Epidermal melanocyte (primary cell): ENCODE data around the gene GPR146.

Source experiments
- DNase-seq: peaks from one replicate; pipeline ENCODE4 v3.0.0; 2011; ENCODE audit warnings: low spot score; ENCODE audit not compliant: insufficient read length

The GPR146 gene

GRCh38 chr7:1056785-1057410 lies 12.6 kb downstream of the GPR146 start:
- no peak for DNase-seq

GRCh38 chr7:1057416-1058291 lies 13.3 kb downstream of the GPR146 start:
- DNase-seq: no peak

- no peak for DNase-seq
Measured at GRCh38 chr7:1058311-1058710, 14.0 kb downstream of the GPR146 start.

GRCh38 chr7:1058821-1059199 lies 14.5 kb downstream of the GPR146 start:
- DNase-seq: peak; percentile 77

GRCh38 chr7:1059200-1060091 lies 15.1 kb downstream of the GPR146 start:
- DNase-seq: no peak

DNA sequence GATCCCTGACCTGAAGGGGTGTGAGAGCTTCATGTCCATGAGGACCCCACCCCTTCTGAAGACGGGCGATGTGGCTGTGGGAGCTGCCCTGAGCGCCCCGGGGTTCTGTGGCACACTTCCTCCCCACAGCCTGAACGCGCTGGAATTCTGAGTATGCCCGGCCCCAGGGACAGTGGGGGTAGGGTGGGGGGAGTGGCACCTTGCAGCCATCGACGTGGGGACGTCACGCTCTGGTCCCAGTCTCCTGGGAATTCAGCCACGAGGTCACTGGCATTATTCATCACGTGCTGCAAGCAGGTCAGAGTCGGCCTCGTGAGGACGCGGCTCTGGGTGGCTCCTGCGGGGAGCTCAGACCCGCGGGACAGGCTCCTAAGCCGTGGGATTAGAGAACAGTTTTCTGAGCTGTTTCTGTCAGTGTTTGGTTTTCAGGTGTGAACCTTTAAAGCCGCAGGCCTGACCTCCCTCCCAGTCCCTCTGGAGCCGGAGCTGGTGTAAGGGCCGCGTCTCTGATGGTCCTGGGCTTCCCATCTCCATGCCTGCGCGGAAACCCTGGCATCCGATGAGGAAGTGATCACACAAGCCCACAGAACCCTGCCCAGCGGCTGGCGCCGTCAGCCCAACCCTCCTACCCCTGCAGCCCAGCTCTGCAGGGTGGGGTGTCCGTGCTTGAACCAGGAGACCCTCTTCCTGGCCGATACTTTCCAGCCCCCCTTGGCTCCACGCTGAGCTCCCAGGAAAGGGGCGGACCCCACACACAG lies 16.1 kb downstream of the GPR146 start:
- DNase-seq: no peak

DNA sequence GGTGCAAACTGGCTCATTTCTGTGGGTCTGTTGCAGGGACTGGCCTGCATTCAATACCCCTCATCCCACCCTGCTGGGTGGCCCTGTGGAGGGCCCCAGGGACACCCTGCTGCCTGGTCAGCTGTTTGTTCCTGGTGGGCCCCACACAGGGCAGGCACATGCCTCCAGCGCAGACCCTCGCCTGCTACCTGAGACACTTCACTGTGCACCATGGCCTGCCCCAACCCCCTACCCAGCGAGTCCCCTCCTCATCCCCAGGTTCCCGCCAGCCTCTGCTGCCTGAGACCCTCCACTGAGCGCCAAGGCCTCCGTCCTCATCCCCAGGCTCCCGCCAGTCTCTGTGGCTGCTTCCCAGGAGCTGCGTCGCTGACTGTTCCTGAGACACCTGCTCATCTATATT lies 16.8 kb downstream of the GPR146 start:
- no peak for DNase-seq

GRCh38 chr7:1062296-1063294 lies 18.2 kb downstream of the GPR146 start:
- no peak for DNase-seq

GRCh38 chr7:1063361-1063760 lies 19.0 kb downstream of the GPR146 start:
- no peak for DNase-seq

- no peak for DNase-seq
Measured at GRCh38 chr7:1064581-1064980, 20.2 kb downstream of the GPR146 start.

GRCh38 chr7:1065263-1065584 lies 20.9 kb downstream of the GPR146 start:
- DNase-seq: no peak

DNA sequence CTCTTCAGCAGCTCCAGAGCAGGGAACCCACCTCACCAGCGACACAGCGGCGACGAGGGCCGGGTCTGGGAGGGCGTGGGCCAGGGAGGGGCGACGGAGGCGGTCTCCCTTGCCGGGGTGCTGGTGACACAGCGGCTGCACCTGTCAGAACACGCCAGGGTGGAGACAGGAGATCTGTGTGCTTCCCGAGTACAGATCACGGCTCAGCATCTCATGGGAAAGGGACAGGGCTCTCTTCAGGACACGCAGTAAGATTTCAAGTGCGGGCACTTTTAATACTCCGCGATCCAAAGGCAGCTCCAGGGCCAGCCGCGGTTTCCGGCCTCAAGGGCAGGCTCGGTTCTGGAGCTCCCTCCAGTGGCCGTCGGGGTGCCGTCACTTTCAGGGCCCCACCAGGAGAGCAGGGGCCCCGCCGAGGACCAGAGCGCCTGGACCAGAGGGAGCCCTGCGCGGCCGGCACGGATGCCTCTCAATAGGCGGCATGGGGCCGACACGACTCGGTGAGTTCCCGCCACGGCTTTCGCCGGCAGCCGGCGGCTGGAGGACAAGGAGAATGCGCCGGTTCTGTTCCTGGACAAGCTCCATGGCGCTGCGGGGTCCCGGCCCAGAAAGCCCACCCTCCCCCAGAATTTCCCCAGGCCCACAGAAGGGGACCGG lies 21.4 kb downstream of the GPR146 start:
- DNase-seq: peak; percentile 100

DNA sequence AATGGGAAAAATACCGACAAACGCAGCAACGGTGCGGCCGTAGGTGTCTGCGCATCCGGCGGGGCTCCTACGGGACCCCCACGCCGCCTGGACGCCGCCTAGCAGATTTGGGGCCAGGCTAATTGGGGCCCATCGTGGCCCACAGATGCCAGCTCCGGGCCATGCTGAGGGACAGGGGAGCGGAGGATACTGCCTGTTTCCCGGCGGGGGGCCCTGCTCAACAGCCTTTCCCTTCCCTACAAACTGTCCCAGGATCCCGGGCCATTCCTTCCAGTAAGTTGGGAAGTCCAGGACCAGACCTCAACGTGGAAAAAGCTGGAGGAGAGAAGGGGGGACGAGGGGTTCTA lies 21.9 kb downstream of the GPR146 start:
- DNase-seq: no peak

DNA sequence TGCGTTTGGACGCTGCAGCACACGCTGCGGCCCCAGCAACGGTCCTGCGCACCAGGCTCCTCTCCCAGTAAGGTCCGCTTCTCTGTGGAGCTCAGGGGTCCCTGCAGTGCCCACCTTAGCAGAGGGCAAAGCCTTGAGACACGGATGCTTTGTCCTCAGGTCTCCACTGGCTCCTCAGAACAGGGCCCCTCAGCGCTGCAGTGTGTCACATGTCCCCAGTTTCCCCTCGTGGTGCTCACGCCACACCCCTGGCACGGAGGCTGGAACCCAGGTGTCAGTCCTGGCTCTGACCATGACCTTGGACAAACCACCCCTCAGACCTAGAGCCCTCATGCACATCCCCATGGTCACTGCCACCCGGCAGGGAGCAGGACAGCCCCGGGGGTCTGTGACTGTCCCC lies 23.7 kb downstream of the GPR146 start:
- DNase-seq: no peak

DNA sequence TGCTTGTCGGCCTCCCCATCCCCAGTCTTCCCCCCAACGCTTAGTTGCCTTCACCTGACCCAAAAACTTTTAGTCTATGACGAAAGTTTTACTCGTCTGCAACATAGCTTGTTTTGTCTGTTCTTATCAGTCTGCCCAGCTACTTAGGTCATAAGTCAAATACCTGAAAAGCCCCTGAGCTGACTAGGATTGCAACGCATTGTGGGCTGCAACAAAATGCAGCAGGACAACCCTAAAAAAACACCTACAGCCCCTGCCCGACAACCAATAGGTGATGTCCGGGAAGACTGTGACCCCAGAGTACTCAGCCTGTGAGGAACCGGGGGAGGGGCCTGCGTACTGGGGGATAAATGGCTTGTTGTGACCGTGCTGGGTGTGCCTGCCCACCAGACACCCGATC lies 24.3 kb downstream of the GPR146 start:
- DNase-seq: no peak

DNA sequence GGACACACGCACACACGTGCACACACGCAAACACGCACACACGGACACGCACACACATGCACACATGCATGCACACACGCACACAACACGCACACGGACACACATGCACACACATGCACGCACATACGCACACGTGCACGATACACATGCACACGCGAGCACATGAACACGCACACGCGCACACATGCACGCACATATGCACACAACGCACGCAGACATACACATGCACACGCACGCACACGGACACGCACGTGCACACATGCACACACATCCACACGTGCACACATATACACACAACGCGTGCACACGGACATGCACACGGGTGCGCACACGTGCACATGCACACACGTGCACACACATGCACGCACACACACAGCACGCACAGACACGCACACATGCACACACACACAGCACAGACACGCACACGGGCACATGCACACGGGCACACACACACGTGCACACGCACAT lies 26.2 kb downstream of the GPR146 start:
- DNase-seq: no peak

GRCh38 chr7:1071731-1072254 lies 27.4 kb downstream of the GPR146 start:
- DNase-seq: no peak

DNA sequence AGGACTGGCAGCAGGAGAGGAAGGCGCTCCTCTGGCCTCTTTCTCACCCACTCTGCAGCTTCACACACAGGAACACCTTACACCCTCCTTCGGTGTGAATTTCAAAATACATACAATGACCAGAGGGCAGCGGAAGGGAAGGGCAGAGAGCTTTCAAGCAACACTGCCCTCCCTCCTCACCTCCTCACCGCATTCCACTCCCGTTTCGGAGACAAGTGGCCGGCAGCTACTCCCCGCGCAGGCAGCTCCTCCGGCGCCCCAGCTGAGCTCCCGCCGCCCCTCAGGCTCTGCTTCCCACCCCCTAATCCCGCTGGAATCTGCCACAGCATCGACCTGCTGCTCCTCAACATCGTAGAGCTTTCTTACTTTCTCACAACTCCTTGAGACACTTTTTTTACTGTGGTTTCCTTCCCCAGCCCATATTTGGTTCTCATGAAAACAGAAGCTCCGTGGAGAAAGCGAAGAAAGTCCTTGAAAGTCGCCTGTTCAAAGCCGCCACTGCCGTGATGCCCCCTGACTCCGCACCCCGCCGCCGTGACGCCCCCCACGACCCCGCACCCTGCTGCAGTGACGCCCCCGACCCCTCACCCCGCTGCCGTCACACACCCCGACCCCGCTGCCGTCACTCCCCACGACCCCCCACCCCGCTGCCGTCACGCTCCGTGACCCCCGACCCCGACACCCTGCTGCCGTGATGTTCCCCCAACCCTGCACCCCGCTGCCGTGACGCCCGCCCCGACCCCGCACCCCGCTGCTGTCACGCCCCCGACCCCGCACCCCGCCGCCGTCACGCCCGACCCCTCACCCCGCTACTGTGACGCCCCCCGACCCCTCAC lies 29.0 kb downstream of the GPR146 start:
- DNase-seq: no peak
